MCF 10A (cell line): ENCODE measurements around the gene ARMH3. TPM values are rescaled to one million over a fixed set of nuclear protein-coding genes. Genes with fewer than 3 reads are reported as not detected.
A peak's percentile ranks its signal among the peaks of the same experiment; 100 is the strongest.

Source experiments
- BruUV-seq: library from RNA; stranded (reverse); fragments of 400-500 nt; replicated peaks from 2 replicates; lab custom pipeline; 2021; lab: Mats Ljungman, UMichigan
- CTCF ChIA-PET: fragments of 300-600 bp; sonication (Branson Sonifier 250); formaldehyde crosslinking; extraction: SDS; loops from one replicate; lab custom pipeline; 2021; ENCODE audit warnings: antibody characterized with exemption, inconsistent platforms; lab: Yijun Ruan, JAX
- POLR2A ChIA-PET: fragments of 300-600, 350-650 bp; sonication (Branson Sonifier 250); formaldehyde crosslinking; extraction: SDS; loops from one replicate; lab custom pipeline; 2020; ENCODE audit warnings: antibody characterized with exemption, inconsistent platforms; lab: Yijun Ruan, JAX
- DNase-seq: peaks from one replicate; pipeline ENCODE4 v3.0.0-alpha.2; 2018; ENCODE audit not compliant: unreplicated experiment
- H3K27ac Mint-ChIP-seq: one replicate; pipeline ENCODE4 v1.8.0; 2022; ENCODE audit warnings: mild to moderate bottlenecking, low read depth, mixed read lengths; ENCODE audit not compliant: unreplicated experiment
- H3K27me3 Mint-ChIP-seq: one replicate; pipeline ENCODE4 v1.8.0; 2022; ENCODE audit warnings: mixed read lengths; ENCODE audit not compliant: insufficient read depth, unreplicated experiment
- H3K36me3 Mint-ChIP-seq: one replicate; pipeline ENCODE4 v1.8.0; 2022; ENCODE audit warnings: mild to moderate bottlenecking, moderate library complexity, mixed read lengths; ENCODE audit not compliant: insufficient read depth, unreplicated experiment
- H3K4me1 Mint-ChIP-seq: one replicate; pipeline ENCODE4 v1.8.0; 2022; ENCODE audit warnings: mixed read lengths; ENCODE audit not compliant: insufficient read depth, unreplicated experiment
- H3K4me3 Mint-ChIP-seq: one replicate; pipeline ENCODE4 v1.8.0; 2022; ENCODE audit warnings: mild to moderate bottlenecking, moderate library complexity, mixed read lengths; ENCODE audit not compliant: unreplicated experiment
- H3K9me3 Mint-ChIP-seq: one replicate; pipeline ENCODE4 v1.8.0; 2022; ENCODE audit warnings: mixed read lengths; ENCODE audit not compliant: unreplicated experiment
- intact Hi-C: fragments of 100-400 bp; cut with micrococcal nuclease; formaldehyde crosslinking; loops from 2 replicates; pipeline ENCODE4 v1.14.1; 2022
- total RNA-seq: library from RNA; stranded (reverse); gene quantifications from 2 replicates; pipeline ENCODE4 v1.2.3, GENCODE V29; 2022
- TF ChIP-seq, protein P1 (sequence below): fragments of 200-600 bp; IDR thresholded peaks from one replicate; pipeline ENCODE4 v1.8.0; 2022; ENCODE audit warnings: antibody characterized with exemption, mild to moderate bottlenecking; ENCODE audit not compliant: unreplicated experiment

ARMH3 gene
- total RNA-seq, 1 experiment from 2014 or later, result 17.6 TPM

DNA sequence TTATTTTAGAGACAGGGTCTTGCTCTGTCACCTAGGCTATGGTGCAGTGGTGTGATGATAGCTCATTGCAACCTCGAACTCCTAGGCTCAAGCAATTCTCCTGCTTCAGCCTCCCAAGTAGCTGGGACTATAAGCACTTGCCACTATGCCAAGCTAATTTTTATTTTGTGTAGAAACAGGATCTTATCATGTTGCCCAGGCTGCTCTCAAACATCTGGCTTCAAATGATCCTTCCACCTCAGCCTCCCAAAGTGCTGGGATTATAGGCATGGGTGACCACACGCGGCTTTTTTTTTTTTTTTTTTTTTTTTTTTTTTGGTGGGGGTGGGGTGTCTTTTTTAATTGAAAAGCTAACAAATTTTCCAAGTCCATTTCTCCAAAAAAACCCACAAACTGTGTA, 27.6 kb upstream of the ARMH3 start:
- BruUV-seq, result no TSS peak
- Mint-ChIP-seq H3K4me1 (no peaks in the 10 kb centered on the region), H3K36me3 (no peaks in the 10 kb centered on the region), H3K4me3 (no peak overlapping the region), H3K27ac (no peak overlapping the region), H3K9me3 (no peaks in the 10 kb centered on the region), H3K27me3 (peaks cover 11% of the 10 kb centered on the region)
- ChIA-PET POLR2A (no interaction called here), CTCF (interaction anchor here (0.8 to 3.6 kb wide), 4 partner anchors 10 to 195 kb away, joined by 3 to 36 read pairs (median 4); no protein-coding TSS in a partner anchor)
- no peak for DNase-seq
- intact Hi-C loops, result no loop called here
- TF ChIP-seq, protein P1, sequence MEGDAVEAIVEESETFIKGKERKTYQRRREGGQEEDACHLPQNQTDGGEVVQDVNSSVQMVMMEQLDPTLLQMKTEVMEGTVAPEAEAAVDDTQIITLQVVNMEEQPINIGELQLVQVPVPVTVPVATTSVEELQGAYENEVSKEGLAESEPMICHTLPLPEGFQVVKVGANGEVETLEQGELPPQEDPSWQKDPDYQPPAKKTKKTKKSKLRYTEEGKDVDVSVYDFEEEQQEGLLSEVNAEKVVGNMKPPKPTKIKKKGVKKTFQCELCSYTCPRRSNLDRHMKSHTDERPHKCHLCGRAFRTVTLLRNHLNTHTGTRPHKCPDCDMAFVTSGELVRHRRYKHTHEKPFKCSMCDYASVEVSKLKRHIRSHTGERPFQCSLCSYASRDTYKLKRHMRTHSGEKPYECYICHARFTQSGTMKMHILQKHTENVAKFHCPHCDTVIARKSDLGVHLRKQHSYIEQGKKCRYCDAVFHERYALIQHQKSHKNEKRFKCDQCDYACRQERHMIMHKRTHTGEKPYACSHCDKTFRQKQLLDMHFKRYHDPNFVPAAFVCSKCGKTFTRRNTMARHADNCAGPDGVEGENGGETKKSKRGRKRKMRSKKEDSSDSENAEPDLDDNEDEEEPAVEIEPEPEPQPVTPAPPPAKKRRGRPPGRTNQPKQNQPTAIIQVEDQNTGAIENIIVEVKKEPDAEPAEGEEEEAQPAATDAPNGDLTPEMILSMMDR, result no peak

DNA sequence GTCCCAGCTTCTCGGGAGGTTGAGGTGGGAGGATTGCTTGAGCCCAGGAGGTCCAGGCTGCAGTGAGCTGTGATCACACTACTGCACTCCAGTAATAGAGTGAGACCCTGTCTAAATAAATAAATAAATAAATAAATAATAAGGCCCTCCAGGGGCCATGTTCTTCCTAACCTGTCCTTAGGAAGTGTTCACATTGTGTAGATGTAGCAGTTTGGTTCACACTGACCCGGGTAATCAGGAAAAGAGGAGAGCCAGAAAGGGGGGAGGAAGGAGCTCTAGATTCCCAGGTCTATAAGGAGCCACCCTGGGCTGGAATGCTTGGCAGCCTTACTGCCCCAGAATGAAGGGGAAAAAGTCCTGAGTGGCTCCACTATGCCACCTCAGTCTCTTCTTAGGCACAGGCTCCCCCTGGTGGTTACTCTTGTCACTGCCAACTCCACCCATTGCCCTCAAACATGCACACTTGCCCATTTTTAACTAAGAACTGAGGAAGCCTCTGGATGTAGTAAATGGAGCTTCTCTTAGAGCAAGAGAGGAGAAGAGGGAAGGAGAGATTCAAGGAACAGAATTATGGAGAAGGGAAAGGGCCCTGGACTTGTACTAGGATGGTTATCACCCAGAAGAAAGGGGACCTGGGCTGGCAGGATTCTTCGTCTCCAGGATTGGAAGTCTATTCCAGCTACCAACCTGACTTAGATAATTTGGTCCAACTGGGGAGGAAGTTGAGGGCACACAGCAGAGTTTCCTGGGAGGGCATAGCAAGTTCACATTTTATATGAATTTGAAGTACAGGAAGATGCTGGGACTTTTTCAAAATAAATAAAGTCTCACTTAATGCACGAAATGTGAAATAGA, 16.9 kb upstream of the ARMH3 start:
- CTCF ChIA-PET, result interaction anchor here (0.6 to 3.4 kb wide), 55 partner anchors 9 to 1111 kb away, joined by 3 to 39 read pairs (median 4); partner anchors contain the start of gene ARMH3
- Mint-ChIP-seq H3K27me3 (no peaks in the 10 kb centered on the region), H3K36me3 (peaks cover 15% of the 10 kb centered on the region), H3K4me1 (peaks cover 12% of the 10 kb centered on the region), H3K4me3 (no peak overlapping the region), H3K27ac (peak overlapping the region; percentile 76), H3K9me3 (no peaks in the 10 kb centered on the region)
- BruUV-seq, result no TSS peak
- intact Hi-C loops, result loop anchor here (1.0 to 5.0 kb wide), 6 partner anchors 62 to 471 kb away; no protein-coding TSS in a partner anchor
- DNase-seq, result peak; percentile 86
- POLR2A ChIA-PET, result interaction anchor here (1.2 to 2.3 kb wide), 5 partner anchors 16 to 254 kb away, joined by 3 to 7 read pairs (median 4); partner anchors contain the start of genes ARMH3 and OGA
- TF ChIP-seq, protein P1, result peak; percentile 84

DNA sequence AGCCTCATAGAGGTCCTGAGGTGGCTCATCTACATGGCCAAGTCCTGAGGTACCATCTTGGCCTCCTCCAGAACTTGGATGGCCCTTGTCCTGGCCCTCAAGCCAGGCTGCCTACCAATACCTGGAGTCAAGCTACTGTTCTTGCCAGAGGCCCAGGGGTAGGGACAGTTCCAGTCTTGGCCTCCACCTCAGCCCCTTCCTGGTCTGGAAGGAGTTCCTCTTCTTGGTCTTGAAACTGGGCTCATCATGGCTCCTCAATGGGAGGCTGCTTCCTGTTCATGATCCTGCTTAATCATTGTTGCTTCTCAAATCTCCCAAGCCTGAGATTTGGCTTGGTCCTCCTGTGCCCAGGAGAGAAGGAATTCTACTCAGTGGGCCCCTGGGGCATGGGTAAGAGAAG, 13.1 kb upstream of the ARMH3 start:
- intact Hi-C loops, result no loop called here
- Mint-ChIP-seq H3K4me1 (peaks cover 21% of the 10 kb centered on the region), H3K36me3 (peaks cover 17% of the 10 kb centered on the region), H3K9me3 (no peaks in the 10 kb centered on the region), H3K4me3 (no peak overlapping the region), H3K27ac (no peak overlapping the region), H3K27me3 (no peaks in the 10 kb centered on the region)
- DNase-seq, result no peak
- TF ChIP-seq, protein P1, result no peak
- POLR2A ChIA-PET, result interaction anchor here (0.8 to 1.4 kb wide), 3 partner anchors 14 to 59 kb away, joined by 3 to 8 read pairs (median 3); partner anchors contain the start of gene ARMH3
- no TSS peak for BruUV-seq
- CTCF ChIA-PET, result interaction anchor here (1.6 to 3.1 kb wide), 3 partner anchors 59 to 234 kb away, joined by 5 to 12 read pairs (median 6); no protein-coding TSS in a partner anchor

DNA sequence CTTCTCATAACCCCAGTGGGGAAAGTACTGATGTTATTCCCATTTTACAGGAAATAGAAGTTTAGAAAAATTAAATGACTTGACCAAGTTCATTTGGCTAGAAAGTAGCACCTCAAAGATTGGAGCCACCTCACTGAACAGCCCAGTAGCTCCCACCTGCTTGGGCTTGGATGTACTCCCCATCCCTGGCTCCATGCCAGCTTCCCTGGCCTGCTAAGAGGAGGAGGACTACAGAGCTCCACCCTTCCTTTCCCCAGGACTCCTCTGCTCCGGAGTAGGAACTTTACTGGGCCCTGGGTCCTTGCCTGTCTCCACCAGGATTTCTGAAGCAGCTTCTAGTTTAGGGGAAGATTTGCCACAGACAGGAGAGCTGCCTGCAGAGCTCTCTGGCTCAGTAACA, 12.2 kb upstream of the ARMH3 start:
- Mint-ChIP-seq H3K4me1 (peaks cover 24% of the 10 kb centered on the region), H3K36me3 (peaks cover 17% of the 10 kb centered on the region), H3K27me3 (no peaks in the 10 kb centered on the region), H3K9me3 (no peaks in the 10 kb centered on the region), H3K27ac (no peak overlapping the region), H3K4me3 (no peak overlapping the region)
- BruUV-seq, result no TSS peak
- peak; percentile 48 for DNase-seq
- ChIA-PET POLR2A (interaction anchor here (0.5 to 1.4 kb wide), 8 partner anchors 10 to 374 kb away, joined by 3 to 8 read pairs (median 3); partner anchors contain the start of gene ARMH3), CTCF (interaction anchor here (1.0 to 3.1 kb wide), 6 partner anchors 33 to 233 kb away, joined by 3 to 12 read pairs (median 5); no protein-coding TSS in a partner anchor)
- intact Hi-C loops, result no loop called here
- TF ChIP-seq, protein P1, result no peak
